HG02588 (cell line): ENCODE data around the gene SERPINA4.
"Not testable (repeated sequence)": the region's sequence is repeated elsewhere in the genome, so short reads cannot be mapped to it uniquely, and the experiment has no call there.

Experiments
- ATAC-seq: cut with Tn5 transposase; IDR thresholded peaks from one replicate; pipeline ENCODE4 v1.9.1; 2021; ENCODE audit warnings: mild to moderate bottlenecking, moderate library complexity; ENCODE audit not compliant: unreplicated experiment

The SERPINA4 gene

GRCh38 chr14:94588311-94588710 lies 27.1 kb downstream of the SERPINA4 start:
- ATAC-seq, result no peak

GRCh38 chr14:94591073-94591472 lies 29.8 kb downstream of the SERPINA4 start:
- ATAC-seq, result no peak

GRCh38 chr14:94591871-94592270 lies 30.6 kb downstream of the SERPINA4 start:
- no peak for ATAC-seq

- no peak for ATAC-seq
Observed at GRCh38 chr14:94592457-94592856, 31.2 kb downstream of the SERPINA4 start.

- no peak for ATAC-seq
Observed at GRCh38 chr14:94593376-94593748, 32.1 kb downstream of the SERPINA4 start.

GRCh38 chr14:94593749-94594431 lies 32.6 kb downstream of the SERPINA4 start:
- ATAC-seq, result no peak

- no peak for ATAC-seq
Observed at GRCh38 chr14:94594441-94594840, 33.2 kb downstream of the SERPINA4 start.

- ATAC-seq, result no peak
Observed at GRCh38 chr14:94595912-94596311, 34.7 kb downstream of the SERPINA4 start.

GRCh38 chr14:94596361-94596760 lies 35.1 kb downstream of the SERPINA4 start:
- ATAC-seq, result no peak

- ATAC-seq, result no peak
Observed at GRCh38 chr14:94597788-94598187, 36.5 kb downstream of the SERPINA4 start.

- ATAC-seq, result no peak
Observed at GRCh38 chr14:94598506-94598815, 37.2 kb downstream of the SERPINA4 start.

GRCh38 chr14:94598816-94599655 lies 37.8 kb downstream of the SERPINA4 start:
- ATAC-seq, result no peak

GRCh38 chr14:94599656-94600004 lies 38.4 kb downstream of the SERPINA4 start:
- ATAC-seq, result no peak

GRCh38 chr14:94600148-94600545 lies 38.9 kb downstream of the SERPINA4 start:
- no peak for ATAC-seq

GRCh38 chr14:94601884-94602391 lies 40.7 kb downstream of the SERPINA4 start:
- ATAC-seq, result no peak

GRCh38 chr14:94602722-94603121 lies 41.5 kb downstream of the SERPINA4 start:
- no peak for ATAC-seq

- no peak for ATAC-seq
Observed at GRCh38 chr14:94605361-94605760, 44.1 kb downstream of the SERPINA4 start.

GRCh38 chr14:94608966-94609365 lies 47.7 kb downstream of the SERPINA4 start:
- ATAC-seq, result not testable (repeated sequence)

- no peak for ATAC-seq
Observed at GRCh38 chr14:94611179-94611578, 49.9 kb downstream of the SERPINA4 start.

- no peak for ATAC-seq
Observed at GRCh38 chr14:94612174-94612573, 50.9 kb downstream of the SERPINA4 start, which contains the start of gene SERPINA3. Gene SERPINA3 (plus strand): TSS chr14:94612391. CDS start chr14:94614442, 2,051 bp downstream.

GRCh38 chr14:94612580-94613554 lies 51.6 kb downstream of the SERPINA4 start:
- no peak for ATAC-seq
